GM23248 (cell line): ENCODE data around the gene AHI1. TPM values are rescaled to one million over a fixed set of nuclear protein-coding genes. Genes with fewer than 3 reads are reported as not detected.

Experiments
- DNase-seq: peaks from one replicate; pipeline ENCODE4 v3.0.0-alpha.2; 2015
- H2AFZ ChIP-seq: fragments of 200-600 bp; sonication (generic); 2 replicates; pipeline ENCODE4 v1.6.1; 2016; ENCODE audit warnings: antibody characterized with exemption
- H3F3A ChIP-seq: fragments of 200-600 bp; sonication (generic); 2 replicates; pipeline ENCODE4 v1.6.1; 2016; ENCODE audit warnings: mild to moderate bottlenecking, antibody characterized with exemption, mixed run types; ENCODE audit not compliant: insufficient read depth
- H3K27ac ChIP-seq: fragments of 200-600 bp; sonication (generic); 2 replicates; pipeline ENCODE4 v1.5.1; 2016; ENCODE audit warnings: mild to moderate bottlenecking
- H3K27me3 ChIP-seq: fragments of 200-600 bp; sonication (generic); replicated peaks from 2 replicates; pipeline ENCODE4 v1.6.1; 2016; ENCODE audit warnings: mild to moderate bottlenecking; ENCODE audit not compliant: insufficient read depth
- H3K36me3 ChIP-seq: fragments of 200-600 bp; sonication (generic); 2 replicates; pipeline ENCODE4 v1.6.1; 2016; ENCODE audit warnings: low read depth, mild to moderate bottlenecking
- H3K4me1 ChIP-seq: fragments of 200-600 bp; sonication (generic); 2 replicates; pipeline ENCODE4 v1.6.1; 2016; ENCODE audit warnings: mild to moderate bottlenecking; ENCODE audit not compliant: insufficient read depth
- H3K4me2 ChIP-seq: fragments of 200-600 bp; sonication (generic); one replicate; pipeline ENCODE4 v1.6.1; 2016; ENCODE audit warnings: mild to moderate bottlenecking; ENCODE audit not compliant: unreplicated experiment
- H3K4me3 ChIP-seq: fragments of 200-600 bp; sonication (generic); 2 replicates; pipeline ENCODE4 v1.5.1; 2016; ENCODE audit warnings: mild to moderate bottlenecking
- H3K79me2 ChIP-seq: fragments of 200-600 bp; sonication (generic); 2 replicates; pipeline ENCODE4 v1.6.1; 2016; ENCODE audit warnings: mild to moderate bottlenecking; ENCODE audit not compliant: insufficient read depth
- H3K9ac ChIP-seq: fragments of 200-600 bp; sonication (generic); 2 replicates; pipeline ENCODE4 v1.6.1; 2016; ENCODE audit warnings: mild to moderate bottlenecking
- H3K9me2 ChIP-seq: fragments of 200-600 bp; sonication (generic); 2 replicates; pipeline ENCODE4 v1.6.1; 2016; ENCODE audit warnings: mixed run types, mild to moderate bottlenecking, moderate library complexity; ENCODE audit not compliant: insufficient read depth
- H3K9me3 ChIP-seq: fragments of 200-600 bp; sonication (generic); one replicate; pipeline ENCODE4 v1.6.1; 2017; ENCODE audit warnings: low read depth
- H4K20me1 ChIP-seq: fragments of 200-600 bp; sonication (generic); 2 replicates; pipeline ENCODE4 v1.6.0; 2016; ENCODE audit not compliant: insufficient read depth
- EZH2 ChIP-seq: fragments of 200-600 bp; sonication (generic); IDR thresholded peaks from 2 replicates; pipeline ENCODE4 v1.6.1; 2018; ENCODE audit warnings: antibody characterized with exemption, mild to moderate bottlenecking; ENCODE audit not compliant: insufficient read depth, poor library complexity, severe bottlenecking
- EZH2phosphoT487 ChIP-seq: fragments of 200-600 bp; sonication (generic); IDR thresholded peaks from 2 replicates; pipeline ENCODE4 v1.6.1; 2018; ENCODE audit warnings: antibody characterized with exemption, moderate library complexity, mild to moderate bottlenecking, low read depth; ENCODE audit not compliant: insufficient read depth
- WGBS, 2 experiments: methylation state at CpG; one replicate each; pipeline ENCODE4 v1.1.6; 2015 to 2017; ENCODE audit warnings: low lambda C conversion rate in 2 of 2, low coverage in 1 of 2; ENCODE audit errors: missing lambda C conversion rate in 2 of 2; 5-methylcytosine and 5-hydroxymethylcytosine counted together
- in situ Hi-C: fragments of 300-500 bp; cut with MboI; formaldehyde crosslinking; loops from 2 replicates; pipeline ENCODE4 v1.15.0; 2020
- polyA plus RNA-seq: library from polyadenylated mRNA; unstranded; fragments of >200 nt; fragmentation: Nextera tagmentation; extraction: Ambion mirVana; gene quantifications from 2 replicates; pipeline ENCODE4 v1.2.1, GENCODE V29; 2016
- total RNA-seq: library from RNA; depleted of rRNA; stranded (reverse); fragments of >200 nt; shearing (Covaris generic); gene quantifications from 2 replicates; pipeline ENCODE4 v1.2.3, GENCODE V29; 2014

The AHI1 gene
- total and polyA plus RNA-seq, 2 experiments from 2014 or later = 11.1 to 25.9 TPM

DNA sequence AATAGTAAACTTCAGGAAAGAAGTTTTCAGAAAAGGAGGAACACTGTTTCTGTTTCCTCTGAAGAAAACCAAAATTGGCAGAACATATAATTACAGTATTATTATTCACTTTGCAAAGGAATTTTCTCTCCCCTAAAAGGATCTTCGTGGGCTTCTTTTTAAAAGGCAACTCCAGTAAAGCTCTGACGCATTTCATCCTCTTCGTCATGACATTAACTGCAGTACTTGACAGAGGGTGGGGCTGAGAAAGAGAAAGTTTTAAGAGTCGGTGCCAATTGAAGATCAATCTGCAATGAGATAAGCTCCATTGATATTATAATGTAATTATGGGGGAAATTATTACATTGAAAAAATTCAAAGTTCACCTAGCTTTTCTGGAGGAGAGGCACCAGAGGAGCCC is 240.7 kb downstream of the AHI1 start:
- Histone ChIP-seq H3K4me1 (no peaks in the 10 kb centered on the region), H3K9me3 (no peaks in the 10 kb centered on the region), H3K79me2 (no peaks in the 10 kb centered on the region), H4K20me1 (no peaks in the 10 kb centered on the region), H3K27ac (no peak overlapping the region), H3K9me2 (no peaks in the 10 kb centered on the region), H2AFZ (no peak overlapping the region), H3K4me3 (no peak overlapping the region), H3K9ac (no peak overlapping the region), H3K36me3 (no peaks in the 10 kb centered on the region), H3F3A (no peaks in the 10 kb centered on the region), H3K27me3 (peaks cover 8% of the 10 kb centered on the region; the same call in 1 of the 2 replicates), H3K4me2 (no peak overlapping the region)
- no peak for DNase-seq
- no peak for TF ChIP-seq EZH2
- TF ChIP-seq EZH2phosphoT487 = no peak
- 80 to 83% methylated on average over 4 of the region's 4 CpGs for WGBS, 2 experiments
- in situ Hi-C loops = no loop called here

DNA sequence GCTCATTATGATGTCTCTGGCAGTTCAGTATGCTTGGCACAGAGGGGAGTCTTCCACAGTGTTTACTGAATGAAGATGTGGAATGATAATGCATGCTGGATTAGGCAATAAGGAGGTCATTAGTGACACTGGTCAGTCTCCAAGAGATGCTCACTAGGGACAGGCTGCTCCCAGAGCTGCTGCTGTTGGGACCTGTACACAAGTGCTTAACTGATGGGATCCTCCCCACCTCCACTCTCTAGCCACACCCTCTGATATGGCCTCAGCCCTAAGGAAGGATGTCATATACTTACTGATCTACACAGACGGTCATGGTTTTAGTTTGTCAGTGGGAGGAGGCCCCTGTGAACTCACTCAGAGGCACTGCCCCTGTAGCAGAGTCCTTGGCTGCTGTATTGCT is 243.1 kb downstream of the AHI1 start:
- H3K9me3 ChIP-seq = no peaks in the 10 kb centered on the region
- DNase-seq = no peak
- WGBS, 2 experiments = 44 to 58% methylated on average over 1 of the region's 1 CpG
- in situ Hi-C loops = no loop called here
- no peaks in the 10 kb centered on the region for H4K20me1 ChIP-seq
- H3K79me2 ChIP-seq = no peaks in the 10 kb centered on the region
- no peak overlapping the region for H3K4me2 ChIP-seq
- H3K27ac ChIP-seq = no peak overlapping the region
- no peaks in the 10 kb centered on the region for H3K36me3 ChIP-seq
- H3K4me1 ChIP-seq = no peaks in the 10 kb centered on the region
- H3K27me3 ChIP-seq = peaks cover 3% of the 10 kb centered on the region; the same call in 1 of the 2 replicates
- no peak overlapping the region for H2AFZ ChIP-seq
- H3K9ac ChIP-seq = no peak overlapping the region
- H3K9me2 ChIP-seq = no peaks in the 10 kb centered on the region
- TF ChIP-seq EZH2 (no peak), EZH2phosphoT487 (no peak)
- H3F3A ChIP-seq = no peaks in the 10 kb centered on the region
- no peak overlapping the region for H3K4me3 ChIP-seq

DNA sequence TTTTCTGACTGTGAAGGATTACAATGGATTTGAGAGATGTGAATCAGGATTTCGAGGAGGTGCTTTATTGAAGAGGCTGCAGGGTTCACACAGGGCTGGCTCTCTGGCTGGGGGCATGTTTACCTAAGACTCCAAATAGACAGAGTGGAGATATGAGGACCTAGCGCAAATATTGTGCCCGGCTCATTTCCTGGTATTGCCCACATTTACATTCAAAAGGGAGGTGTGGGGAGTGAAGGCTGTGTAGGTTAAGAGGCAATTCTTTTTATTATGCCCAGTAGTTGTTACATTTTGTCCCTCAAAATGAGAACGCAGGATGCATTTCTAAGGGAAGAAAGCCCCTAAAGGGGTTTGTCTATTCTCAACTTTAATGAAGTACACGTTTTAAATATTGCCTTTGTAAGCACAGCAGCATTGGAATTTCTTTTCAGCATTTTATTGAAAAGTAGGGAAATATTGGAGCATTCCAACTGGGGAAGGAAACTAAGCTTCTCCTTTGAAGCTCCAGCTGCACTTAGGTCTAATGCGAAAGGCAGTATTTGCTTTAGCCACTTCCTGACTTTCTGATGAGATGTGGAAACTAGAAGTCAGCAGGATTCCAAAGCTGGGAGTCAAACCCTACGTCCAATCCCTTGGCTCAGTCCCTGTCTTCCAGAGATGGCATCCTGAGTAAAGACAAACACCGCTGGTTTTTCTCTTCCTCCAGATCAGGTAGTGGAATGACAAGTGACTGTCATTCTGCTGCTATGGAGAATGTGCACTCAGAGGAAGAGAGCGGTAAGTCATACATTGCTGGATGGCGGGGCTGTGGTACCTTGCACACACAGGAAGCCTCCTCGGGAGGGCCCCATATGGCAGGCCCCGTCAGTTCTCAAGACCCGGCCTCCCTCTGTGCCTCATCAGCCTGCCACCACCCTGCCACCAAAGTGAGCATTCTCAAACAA is 245.8 kb downstream of the AHI1 start:
- TF ChIP-seq EZH2phosphoT487 (no peak), EZH2 (no peak)
- no peak overlapping the region for H3K4me3 ChIP-seq
- H2AFZ ChIP-seq = no peak overlapping the region
- in situ Hi-C loops = no loop called here
- H3K9me2 ChIP-seq = no peaks in the 10 kb centered on the region
- WGBS, 2 experiments = 58 to 62% methylated on average over 11 to 13 of the region's 13 CpGs
- H3K4me2 ChIP-seq = no peak overlapping the region
- no peaks in the 10 kb centered on the region for H3K9me3 ChIP-seq
- no peaks in the 10 kb centered on the region for H3K27me3 ChIP-seq
- H3K79me2 ChIP-seq = no peaks in the 10 kb centered on the region
- H3K4me1 ChIP-seq = no peaks in the 10 kb centered on the region
- no peaks in the 10 kb centered on the region for H3K36me3 ChIP-seq
- peak; percentile 49 for DNase-seq
- no peaks in the 10 kb centered on the region for H4K20me1 ChIP-seq
- no peak overlapping the region for H3K9ac ChIP-seq
- H3K27ac ChIP-seq = no peak overlapping the region
- H3F3A ChIP-seq = no peaks in the 10 kb centered on the region

DNA sequence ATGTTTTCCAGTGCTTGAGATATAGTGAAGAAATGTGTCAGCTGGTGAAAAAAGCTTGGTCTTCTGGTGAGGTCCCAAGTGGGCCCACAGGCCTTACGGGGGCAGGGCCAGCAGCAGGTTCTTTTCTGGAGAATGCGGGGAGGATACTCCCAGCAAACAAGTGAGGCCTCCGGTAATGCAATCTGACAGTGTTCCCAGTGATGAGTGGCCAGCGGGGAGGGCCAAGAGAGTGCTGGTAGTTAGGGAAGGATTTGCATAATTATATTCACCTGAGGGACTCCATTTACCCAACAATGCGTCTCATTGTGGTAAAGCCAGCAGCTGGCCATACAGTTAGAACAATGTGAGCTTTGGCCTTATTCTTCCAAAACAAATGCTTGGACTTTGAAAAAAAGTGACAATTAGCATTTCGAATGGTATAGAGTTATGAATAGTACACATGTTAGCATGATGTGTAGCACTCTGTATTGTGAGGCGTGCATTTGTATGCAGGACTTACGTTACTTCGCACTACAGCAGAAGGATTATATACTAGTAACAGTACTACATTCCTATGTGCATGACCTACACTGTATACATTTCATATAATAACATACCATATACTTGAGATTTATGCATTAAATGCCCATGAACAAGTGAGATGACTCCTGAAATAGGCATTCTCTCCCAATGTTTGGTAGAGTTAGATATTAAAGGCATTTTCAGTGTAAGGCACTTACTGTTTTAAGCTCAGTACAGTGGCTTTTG is 246.6 kb downstream of the AHI1 start:
- Histone ChIP-seq H3K4me1 (no peaks in the 10 kb centered on the region), H3K4me3 (no peak overlapping the region), H3K9me3 (no peaks in the 10 kb centered on the region), H3K9ac (no peak overlapping the region), H2AFZ (no peak overlapping the region), H3K36me3 (no peaks in the 10 kb centered on the region), H3K27me3 (no peaks in the 10 kb centered on the region), H4K20me1 (no peaks in the 10 kb centered on the region), H3K79me2 (no peaks in the 10 kb centered on the region), H3K4me2 (no peak overlapping the region), H3K9me2 (no peaks in the 10 kb centered on the region), H3K27ac (no peak overlapping the region), H3F3A (no peaks in the 10 kb centered on the region)
- WGBS, 2 experiments = 91% methylated on average over 9 of the region's 9 CpGs
- no peak for DNase-seq
- TF ChIP-seq EZH2phosphoT487 (no peak), EZH2 (no peak)
- in situ Hi-C loops = no loop called here
